Duodenal mucosa (tissue), 2 donors: ENCODE measurements around the gene SAMD14.
A peak's percentile ranks its signal among the peaks of the same experiment; 100 is the strongest.

Experiments used
- H3K27ac ChIP-seq: one replicate; pipeline ENCODE4 v1.7.0; 2013; ENCODE audit warnings: low read depth, low read length
- H3K27me3 ChIP-seq, 2 donors: one replicate each; pipeline ENCODE4 v1.7.0; 2013; ENCODE audit warnings: low read length in 2 of 2, control low read depth in 1 of 2; ENCODE audit not compliant: insufficient read depth in 2 of 2, control insufficient read depth in 1 of 2
- H3K36me3 ChIP-seq, 2 donors: one replicate each; pipeline ENCODE4 v1.7.0; 2013; ENCODE audit warnings: low read length in 2 of 2, control low read depth in 1 of 2; ENCODE audit not compliant: insufficient read depth in 2 of 2, control insufficient read depth in 1 of 2
- H3K4me1 ChIP-seq, 2 donors: one replicate each; pipeline ENCODE4 v1.7.0; 2013; ENCODE audit warnings: low read length in 2 of 2, control low read depth in 1 of 2; ENCODE audit not compliant: insufficient read depth in 2 of 2, control insufficient read depth in 1 of 2
- H3K4me3 ChIP-seq, 2 donors: one replicate each; pipeline ENCODE4 v1.7.0; 2013; ENCODE audit warnings: low read length in 2 of 2, low read depth in 1 of 2
- H3K9ac ChIP-seq, 2 donors: one replicate each; pipeline ENCODE4 v1.7.0; 2013; ENCODE audit warnings: low read length in 2 of 2, low read depth in 1 of 2
- H3K9me3 ChIP-seq, 2 donors: one replicate each; pipeline ENCODE4 v1.7.0; 2013; ENCODE audit warnings: low read length in 2 of 2, control low read depth in 1 of 2; ENCODE audit not compliant: control insufficient read depth in 1 of 2

The SAMD14 gene

GRCh38 chr17:50147841-50148225 lies 17.9 kb upstream of the SAMD14 start:
- Histone ChIP-seq H3K27ac (peak overlapping the region; percentile 51), H3K4me3 (peak overlapping the region; percentile 86 to 88), H3K9ac (peak overlapping the region; percentile 59 to 71), H3K9me3 (no peaks in the 10 kb centered on the region), H3K27me3 (no peaks in the 10 kb centered on the region), H3K36me3 (peaks cover 16 to 29% of the 10 kb centered on the region in 2 donors), H3K4me1 (peaks cover 52 to 65% of the 10 kb centered on the region in 2 donors)

GRCh38 chr17:50146927-50147665 lies 17.1 kb upstream of the SAMD14 start:
- Histone ChIP-seq H3K27ac (peak overlapping the region; percentile 51), H3K36me3 (peaks cover 20 to 36% of the 10 kb centered on the region in 2 donors), H3K9me3 (no peaks in the 10 kb centered on the region), H3K4me1 (peaks cover 45 to 62% of the 10 kb centered on the region in 2 donors), H3K4me3 (peak overlapping the region; percentile 86 to 88), H3K9ac (peak overlapping the region; percentile 59 to 71), H3K27me3 (no peaks in the 10 kb centered on the region)

- Histone ChIP-seq H3K27me3 (no peaks in the 10 kb centered on the region), H3K4me3 (peak overlapping the region; percentile 86 to 88), H3K9ac (peak overlapping the region in 1 of 2 donors; percentile 71), H3K9me3 (no peaks in the 10 kb centered on the region), H3K4me1 (peaks cover 42 to 65% of the 10 kb centered on the region in 2 donors), H3K27ac (no peak overlapping the region), H3K36me3 (peaks cover 22 to 43% of the 10 kb centered on the region in 2 donors)
These were observed 16.4 kb upstream of the SAMD14 start for GRCh38 chr17:50146230-50146926.

- H3K27ac ChIP-seq, result no peak overlapping the region
- no peak overlapping the region for H3K9ac ChIP-seq
- H3K36me3 ChIP-seq, result peaks cover 25 to 50% of the 10 kb centered on the region in 2 donors
- no peak overlapping the region for H3K4me3 ChIP-seq
- H3K27me3 ChIP-seq, result no peaks in the 10 kb centered on the region
- peaks cover 42 to 65% of the 10 kb centered on the region in 2 donors for H3K4me1 ChIP-seq
- H3K9me3 ChIP-seq, result no peaks in the 10 kb centered on the region
These were observed 15.7 kb upstream of the SAMD14 start for GRCh38 chr17:50145532-50146229.

- peaks cover 32 to 57% of the 10 kb centered on the region in 2 donors for H3K36me3 ChIP-seq
- H3K4me3 ChIP-seq, result no peak overlapping the region
- no peaks in the 10 kb centered on the region for H3K27me3 ChIP-seq
- peaks cover 48 to 72% of the 10 kb centered on the region in 2 donors for H3K4me1 ChIP-seq
- H3K27ac ChIP-seq, result no peak overlapping the region
- no peaks in the 10 kb centered on the region for H3K9me3 ChIP-seq
- H3K9ac ChIP-seq, result no peak overlapping the region
These were observed 15.0 kb upstream of the SAMD14 start for GRCh38 chr17:50144845-50145531.

- H3K4me1 ChIP-seq, result peaks cover 49 to 76% of the 10 kb centered on the region in 2 donors
- H3K36me3 ChIP-seq, result peaks cover 36 to 63% of the 10 kb centered on the region in 2 donors
- H3K9ac ChIP-seq, result no peak overlapping the region
These were observed 14.4 kb upstream of the SAMD14 start for GRCh38 chr17:50144355-50144754.

GRCh38 chr17:50143461-50144176 lies 13.7 kb upstream of the SAMD14 start:
- no peak overlapping the region for H3K27ac ChIP-seq

More at GRCh38 chr17:50144355-50144754, 14.4 kb upstream of the SAMD14 start:
- Histone ChIP-seq H3K27ac (no peak overlapping the region), H3K4me3 (no peak overlapping the region), H3K27me3 (no peaks in the 10 kb centered on the region), H3K9me3 (no peaks in the 10 kb centered on the region)

GRCh38 chr17:50141745-50142110 lies 11.8 kb upstream of the SAMD14 start:
- Histone ChIP-seq H3K4me1 (peaks cover 32 to 55% of the 10 kb centered on the region in 2 donors), H3K4me3 (no peak overlapping the region), H3K27ac (no peak overlapping the region), H3K9me3 (no peaks in the 10 kb centered on the region), H3K36me3 (peaks cover 59 to 89% of the 10 kb centered on the region in 2 donors), H3K27me3 (no peaks in the 10 kb centered on the region), H3K9ac (no peak overlapping the region)

More at GRCh38 chr17:50143461-50144176, 13.7 kb upstream of the SAMD14 start:
- H3K9ac ChIP-seq, result no peak overlapping the region
- no peaks in the 10 kb centered on the region for H3K27me3 ChIP-seq
- H3K9me3 ChIP-seq, result no peaks in the 10 kb centered on the region
- peaks cover 44 to 70% of the 10 kb centered on the region in 2 donors for H3K36me3 ChIP-seq
- peaks cover 49 to 74% of the 10 kb centered on the region in 2 donors for H3K4me1 ChIP-seq
- H3K4me3 ChIP-seq, result no peak overlapping the region

- Histone ChIP-seq H3K36me3 (peaks cover 59 to 90% of the 10 kb centered on the region in 2 donors), H3K9ac (no peak overlapping the region), H3K27me3 (no peaks in the 10 kb centered on the region), H3K4me1 (peaks cover 26 to 50% of the 10 kb centered on the region in 2 donors), H3K9me3 (no peaks in the 10 kb centered on the region), H3K4me3 (no peak overlapping the region), H3K27ac (no peak overlapping the region)
These were observed 11.2 kb upstream of the SAMD14 start for GRCh38 chr17:50141026-50141744.
